NCI-H2029 treated with DMSO at 0.1 percent for 48 hours (cell line): Measurements from ENCODE around the gene SRD5A1.

ENCODE experiments used
- DNase-seq: peaks from one replicate; lab custom pipeline; 2025; lab: John Stamatoyannopoulos, UW

Gene SRD5A1

DNA sequence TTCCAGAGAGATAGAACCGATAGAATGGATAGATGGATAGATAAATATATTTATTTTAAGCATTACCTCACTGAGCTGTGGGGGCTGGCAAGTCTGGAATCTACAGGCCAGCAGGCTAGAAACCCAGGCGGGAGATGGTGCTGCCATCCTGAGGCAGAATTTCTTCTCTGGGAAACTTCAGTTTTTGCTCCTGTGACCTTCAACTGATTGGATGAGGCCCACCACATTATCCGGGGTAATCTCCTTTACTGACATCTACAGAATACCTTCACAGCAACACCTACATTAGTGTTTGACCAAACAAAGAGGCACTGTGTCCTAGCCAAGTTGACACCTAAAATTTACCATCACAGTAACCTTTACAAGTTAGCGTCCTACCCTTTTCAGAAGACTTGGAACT lies 50.8 kb downstream of the SRD5A1 start:
- no peak for DNase-seq

DNA sequence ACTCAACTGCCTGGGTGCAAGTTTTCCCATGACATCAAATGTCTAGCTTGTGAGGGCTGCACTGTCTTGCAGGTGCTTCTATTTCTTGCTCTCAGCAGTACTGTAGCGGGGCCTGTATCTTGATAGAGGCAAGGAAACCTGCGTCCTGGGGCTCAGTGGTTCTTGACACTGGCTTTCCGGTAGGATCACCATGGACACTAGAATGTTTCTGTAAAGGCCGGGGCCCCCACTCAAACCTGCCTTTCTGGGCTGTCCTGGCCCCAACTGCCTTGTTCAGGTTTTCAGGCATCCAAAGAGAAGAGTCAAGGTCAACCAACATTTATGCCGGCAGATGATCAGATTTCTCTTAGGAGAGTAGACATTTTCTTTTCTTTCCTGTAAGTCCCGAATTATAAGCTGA lies 53.3 kb downstream of the SRD5A1 start:
- no peak for DNase-seq

DNA sequence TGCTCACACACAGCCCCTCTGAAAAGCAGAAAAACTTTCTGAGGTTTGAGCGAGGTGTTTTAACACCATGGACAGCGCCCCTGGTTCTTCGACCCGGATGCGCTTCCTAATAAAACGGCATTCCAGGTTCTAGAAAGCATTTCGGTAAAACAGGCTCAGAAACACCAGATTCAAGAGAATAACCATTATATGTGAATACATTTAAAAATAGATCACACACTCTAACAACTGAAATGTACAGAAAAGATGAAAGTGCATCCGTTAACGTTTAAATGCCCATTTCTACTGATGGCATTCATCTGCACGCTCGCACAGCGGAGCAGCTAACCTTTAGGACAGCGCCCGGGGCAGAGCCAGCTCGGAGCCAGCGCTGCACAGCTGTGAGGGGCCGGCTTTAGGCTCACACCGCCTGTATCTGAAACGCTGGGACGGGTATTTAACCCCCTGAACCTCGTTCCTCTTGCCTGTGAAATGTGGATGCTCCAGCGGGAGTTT lies 53.7 kb downstream of the SRD5A1 start:
- no peak for DNase-seq

DNA sequence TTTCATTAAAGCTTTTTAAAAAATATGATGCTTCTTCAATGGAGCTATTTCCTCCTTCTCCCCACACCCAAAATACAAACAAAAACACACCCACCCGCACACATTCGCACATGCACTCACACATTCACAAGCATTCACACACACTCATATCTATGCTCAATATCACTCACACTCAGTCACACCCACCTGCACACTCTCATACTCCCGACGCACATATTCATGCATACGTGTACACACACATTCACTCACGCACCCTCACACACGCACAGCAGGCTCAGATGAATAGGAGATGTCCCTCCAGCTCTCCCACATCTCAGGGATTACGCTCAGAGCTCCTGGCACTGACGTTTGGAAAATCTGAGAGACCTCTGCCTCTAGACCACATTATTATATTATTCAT lies 54.3 kb downstream of the SRD5A1 start:
- no peak for DNase-seq

DNA sequence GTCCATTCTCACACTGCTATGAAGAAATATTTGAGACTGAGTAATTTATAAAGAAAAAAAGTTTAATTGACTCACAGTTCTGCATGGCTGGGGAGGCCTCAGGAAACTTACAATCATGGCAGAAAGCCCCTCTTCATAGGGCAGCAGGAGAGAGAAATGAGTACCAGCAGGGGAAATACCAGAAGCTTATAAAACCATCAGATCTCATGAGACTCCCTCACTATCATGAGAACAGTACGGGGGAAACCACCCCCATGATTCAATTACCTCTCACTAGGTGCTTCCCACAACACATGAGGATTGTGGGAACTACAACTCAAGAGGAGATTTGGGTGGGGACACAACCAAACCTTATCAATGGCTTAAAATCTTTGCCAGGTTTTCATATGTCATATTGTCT lies 59.7 kb downstream of the SRD5A1 start:
- DNase-seq: no peak

DNA sequence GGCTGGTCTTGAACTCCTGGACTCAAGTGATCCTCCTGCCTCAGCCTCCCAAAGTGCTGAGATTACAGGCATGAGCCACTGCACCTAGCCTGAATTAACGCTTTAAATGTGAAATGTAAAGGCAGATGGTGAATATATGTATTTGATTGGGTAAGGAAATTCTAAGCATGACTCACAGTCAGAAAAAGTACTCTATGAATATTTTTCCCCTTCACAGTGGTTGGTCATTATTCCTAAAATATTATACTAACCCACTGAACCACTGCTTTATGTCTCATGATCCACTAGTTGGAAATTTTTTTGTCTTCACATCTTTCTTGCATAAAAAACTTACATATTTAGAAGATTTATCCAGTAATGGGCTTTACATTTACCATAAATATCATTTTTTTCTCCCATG lies 65.5 kb downstream of the SRD5A1 start:
- no peak for DNase-seq

DNA sequence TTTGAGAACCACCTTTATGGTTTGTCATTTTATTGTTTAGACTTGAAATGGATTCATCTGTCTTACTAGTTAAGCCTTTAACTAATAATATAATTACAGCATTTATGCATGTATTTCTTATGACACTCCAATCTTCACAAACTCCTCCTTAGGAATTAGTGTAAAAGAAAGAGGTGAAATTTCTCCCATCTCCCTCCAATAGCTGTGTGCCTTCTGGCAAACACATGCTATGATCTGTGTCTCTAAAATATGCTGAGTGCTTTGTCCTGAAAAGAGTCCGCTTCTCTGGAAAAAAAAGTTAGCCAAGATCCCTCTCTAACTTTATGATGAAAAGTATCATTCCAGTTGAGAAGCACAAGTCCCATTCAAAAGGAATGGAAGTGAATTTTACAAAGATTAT lies 66.1 kb downstream of the SRD5A1 start:
- no peak for DNase-seq

DNA sequence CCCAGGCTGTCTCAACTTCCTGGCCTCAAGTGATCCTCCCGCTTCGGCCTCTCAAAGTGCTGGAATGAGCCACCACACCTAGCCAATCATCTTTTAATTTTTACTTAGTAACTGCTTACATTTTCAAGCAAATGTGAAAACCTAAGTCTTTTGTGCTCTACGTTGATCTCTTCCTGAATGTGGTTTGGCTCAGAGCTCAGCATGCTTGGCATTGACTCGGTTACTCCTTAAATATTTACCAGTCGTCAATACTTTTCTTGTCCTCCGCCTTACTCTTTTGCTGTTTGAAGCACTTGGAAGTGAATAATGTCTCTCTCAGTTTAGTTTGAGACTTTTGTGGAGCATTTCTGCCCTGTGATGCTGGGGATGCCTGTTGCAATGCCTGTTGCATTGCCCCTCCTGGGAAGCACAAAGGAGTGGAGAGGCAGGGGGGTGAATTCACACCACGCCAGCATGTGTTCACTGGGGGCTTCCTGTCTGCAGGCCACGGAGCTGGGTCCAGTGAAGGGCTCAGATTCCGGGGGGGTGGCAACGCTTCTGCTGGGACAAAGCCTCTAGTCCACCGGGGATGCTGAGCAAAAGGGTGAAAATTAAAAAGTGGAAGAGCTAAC lies 66.9 kb downstream of the SRD5A1 start:
- DNase-seq: no peak

DNA sequence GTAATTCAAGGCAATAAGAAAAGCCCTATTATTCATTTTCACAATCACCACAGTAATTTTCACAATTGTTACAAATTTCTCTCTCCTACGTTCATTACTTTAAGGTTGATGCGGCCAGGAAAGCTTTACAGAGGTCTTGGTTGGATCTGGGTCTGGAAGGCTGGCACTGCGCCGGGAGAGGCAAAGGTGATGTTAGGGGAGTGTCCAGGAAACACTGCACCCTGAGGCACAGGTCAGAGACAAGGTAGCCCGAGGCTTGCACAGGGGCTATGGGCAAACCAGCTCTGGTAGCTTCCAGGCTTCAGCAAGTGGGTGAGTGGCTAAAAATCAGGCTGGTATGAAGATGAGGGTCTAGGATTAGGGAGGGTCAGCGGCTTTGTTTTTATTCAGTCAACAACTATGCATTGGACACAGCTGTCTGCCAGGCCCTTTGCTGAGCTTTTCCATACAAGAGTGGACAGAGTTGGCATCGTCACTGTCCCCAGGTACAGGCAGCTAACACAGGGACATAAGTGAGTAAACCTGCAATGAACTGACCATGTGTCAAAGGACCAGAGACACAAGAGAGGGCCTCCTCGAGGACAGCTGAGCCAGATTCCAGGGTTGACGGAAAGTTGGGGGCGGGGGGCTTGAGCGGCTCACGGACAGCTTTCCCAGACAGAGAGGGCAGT lies 67.6 kb downstream of the SRD5A1 start:
- no peak for DNase-seq

DNA sequence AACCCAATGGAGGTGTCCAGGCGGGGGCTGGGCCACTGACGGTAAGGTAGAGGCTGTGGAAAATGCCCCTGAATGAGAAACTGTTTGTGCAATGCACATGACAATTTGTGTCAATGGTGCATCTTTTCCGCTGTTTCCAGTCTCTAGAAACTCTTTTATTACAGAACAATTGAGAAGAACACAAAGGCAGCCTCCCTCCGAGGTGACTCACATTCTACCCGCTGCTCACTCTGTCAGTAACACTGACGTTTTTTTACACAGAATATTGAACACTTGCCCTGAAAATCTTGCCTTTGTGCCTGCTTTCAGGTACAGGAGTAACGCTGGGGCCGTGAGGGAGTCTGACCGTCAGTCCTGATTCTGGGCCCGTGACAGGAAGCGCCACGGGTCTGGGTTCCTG lies 68.3 kb downstream of the SRD5A1 start:
- DNase-seq: no peak

DNA sequence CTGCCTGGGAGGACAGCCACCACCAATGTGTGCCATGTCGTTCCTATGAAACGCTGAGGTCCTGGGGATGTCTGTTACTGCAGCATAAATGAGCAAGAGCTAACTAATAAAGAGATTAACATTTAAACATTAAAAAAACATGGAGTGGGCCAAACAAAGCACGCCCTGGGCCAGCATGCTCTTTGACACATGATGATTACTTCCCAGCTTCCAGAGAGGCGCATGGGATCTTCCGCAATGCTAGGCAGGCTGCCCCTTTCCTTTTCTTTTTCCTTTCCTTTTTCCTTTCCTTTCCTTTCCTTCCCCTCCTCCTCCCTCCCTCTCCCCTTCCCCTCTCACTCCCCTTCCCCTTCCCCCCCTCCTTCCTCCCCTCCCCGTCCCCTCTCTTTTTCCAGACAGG lies 69.4 kb downstream of the SRD5A1 start:
- no peak for DNase-seq

DNA sequence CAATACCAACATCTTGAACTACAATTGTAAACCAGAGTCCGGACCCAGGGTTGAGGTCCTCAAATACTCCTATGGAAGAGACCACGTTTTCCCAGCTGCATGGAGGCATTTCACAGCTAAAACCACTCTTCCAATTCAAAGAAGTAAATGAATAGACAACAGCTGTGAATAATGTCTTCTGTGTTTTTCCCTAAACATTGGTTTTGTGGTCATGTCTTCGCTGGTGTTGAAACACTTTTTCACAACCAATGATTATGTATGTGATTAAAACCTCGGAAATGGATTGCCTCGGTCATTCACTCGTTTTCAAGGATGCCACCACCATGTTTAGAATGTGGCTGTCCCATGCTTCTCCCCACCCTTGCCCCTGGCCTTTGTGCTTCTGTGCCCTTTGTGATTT lies 70.6 kb downstream of the SRD5A1 start:
- no peak for DNase-seq

DNA sequence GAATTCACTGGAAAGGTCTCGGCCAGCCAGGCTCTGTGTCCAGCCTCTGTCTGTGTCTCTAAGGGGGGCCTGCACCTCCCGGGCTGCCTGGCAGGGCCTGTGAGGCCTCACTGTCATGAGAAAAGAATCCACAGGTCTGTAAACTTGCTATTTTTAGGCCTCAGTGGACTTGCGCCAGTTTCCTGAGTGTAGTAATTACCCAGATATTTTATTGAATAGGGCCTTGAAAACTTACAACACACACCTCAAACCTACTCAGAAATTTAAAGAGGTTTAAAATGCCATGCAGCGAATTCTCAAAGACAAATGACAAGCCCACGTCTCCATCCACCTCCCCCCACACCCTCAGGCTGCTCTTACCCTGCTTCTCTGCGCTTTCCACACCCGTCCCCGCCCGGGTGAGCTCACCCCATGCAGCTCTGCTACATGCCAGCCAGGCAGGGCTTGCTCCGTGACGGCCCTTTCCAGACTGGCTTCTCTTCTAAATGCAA lies 71.2 kb downstream of the SRD5A1 start:
- DNase-seq: no peak

DNA sequence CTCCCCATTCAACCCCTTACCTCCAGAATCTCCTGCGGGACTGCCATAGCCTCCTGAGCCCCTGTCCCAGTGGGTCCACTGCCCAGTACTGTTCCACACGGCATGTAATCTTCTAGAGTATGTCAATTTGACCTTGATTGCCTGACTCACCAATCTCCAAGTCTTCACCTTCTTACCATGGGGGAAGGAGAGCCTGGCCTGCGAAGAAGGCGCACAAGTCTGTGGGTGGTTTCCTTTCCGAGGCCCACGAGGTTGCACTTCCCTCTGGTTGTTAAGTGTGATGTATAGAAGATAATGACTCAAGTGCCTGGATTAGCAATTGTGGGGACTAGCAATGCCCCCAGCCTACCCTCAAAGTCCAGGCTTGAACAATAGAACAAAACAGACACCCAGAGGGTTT lies 71.8 kb downstream of the SRD5A1 start:
- no peak for DNase-seq

DNA sequence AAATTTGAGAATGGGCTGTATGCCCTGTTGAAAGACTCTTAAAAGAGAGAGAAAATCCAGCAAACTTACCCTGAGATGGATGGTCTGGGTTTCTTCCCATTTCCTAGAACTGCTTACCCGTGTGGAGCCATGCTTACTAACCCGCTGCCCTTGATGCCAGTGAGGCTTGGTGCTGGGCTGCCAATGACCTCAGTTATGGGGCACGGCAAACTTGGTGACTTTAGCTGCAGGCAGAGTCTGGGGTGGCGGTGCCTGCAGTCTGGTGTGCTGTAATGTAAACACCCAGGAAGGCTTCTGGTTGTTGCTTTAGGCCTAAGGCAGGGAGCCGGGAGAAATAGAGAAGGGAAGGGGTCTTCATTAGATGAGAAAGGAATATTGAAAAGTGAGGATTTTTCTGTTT lies 72.7 kb downstream of the SRD5A1 start:
- DNase-seq: no peak

DNA sequence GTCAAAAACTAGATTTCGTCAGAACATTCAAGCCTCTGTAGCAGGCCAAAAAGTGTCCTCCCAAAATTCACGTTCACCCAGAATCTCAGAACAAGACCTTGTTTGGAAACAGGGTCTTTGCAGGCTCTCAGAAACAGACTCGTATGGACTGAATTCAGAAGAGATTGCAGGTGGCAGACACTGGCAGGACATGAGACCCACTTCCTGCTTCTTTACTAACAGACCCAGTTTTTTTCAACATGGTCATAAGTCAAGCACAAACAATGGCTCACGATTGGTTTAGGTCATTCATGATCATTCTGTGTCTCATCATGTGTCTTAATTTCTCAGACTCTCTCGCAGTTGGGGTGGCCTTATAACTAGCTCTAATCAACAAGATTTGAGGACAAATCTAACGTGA lies 74.6 kb downstream of the SRD5A1 start:
- no peak for DNase-seq

DNA sequence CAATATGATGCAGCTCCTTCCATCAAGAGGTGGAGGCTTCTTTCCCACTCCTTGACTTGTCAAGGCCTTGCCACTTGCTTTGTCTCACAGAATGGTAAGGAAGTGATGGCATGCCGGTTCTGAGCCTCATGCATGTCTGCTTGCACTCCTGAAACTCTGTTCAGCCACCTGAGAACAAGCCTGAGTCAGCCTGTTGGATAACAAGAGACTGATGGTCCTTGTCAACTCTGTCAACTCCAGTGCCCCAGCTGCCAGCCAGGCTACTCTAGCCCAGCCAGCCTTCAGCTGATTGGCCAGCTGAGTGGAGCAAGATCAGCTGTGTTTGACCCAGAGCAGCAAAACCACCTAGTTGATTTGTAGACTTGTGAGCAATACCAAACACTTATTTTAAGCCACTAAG lies 75.6 kb downstream of the SRD5A1 start:
- no peak for DNase-seq

DNA sequence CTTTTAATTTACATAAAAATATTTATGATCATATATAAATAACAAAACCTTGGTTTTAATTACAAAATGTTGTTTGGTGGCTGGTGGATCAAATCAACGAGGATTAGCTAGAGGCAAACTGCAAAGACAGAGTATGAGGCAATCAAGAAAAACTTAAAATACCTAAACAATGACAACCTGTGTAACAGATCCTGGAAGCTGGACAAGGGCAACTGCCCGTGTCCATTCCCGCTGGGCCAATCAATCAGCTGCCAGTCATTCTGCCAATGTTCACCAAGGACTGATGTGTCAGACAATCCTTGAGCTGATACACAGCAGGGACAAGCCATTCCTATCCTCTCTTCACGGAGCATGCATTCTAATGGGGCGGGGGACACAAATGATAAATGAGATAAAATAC lies 76.8 kb downstream of the SRD5A1 start:
- DNase-seq: no peak

DNA sequence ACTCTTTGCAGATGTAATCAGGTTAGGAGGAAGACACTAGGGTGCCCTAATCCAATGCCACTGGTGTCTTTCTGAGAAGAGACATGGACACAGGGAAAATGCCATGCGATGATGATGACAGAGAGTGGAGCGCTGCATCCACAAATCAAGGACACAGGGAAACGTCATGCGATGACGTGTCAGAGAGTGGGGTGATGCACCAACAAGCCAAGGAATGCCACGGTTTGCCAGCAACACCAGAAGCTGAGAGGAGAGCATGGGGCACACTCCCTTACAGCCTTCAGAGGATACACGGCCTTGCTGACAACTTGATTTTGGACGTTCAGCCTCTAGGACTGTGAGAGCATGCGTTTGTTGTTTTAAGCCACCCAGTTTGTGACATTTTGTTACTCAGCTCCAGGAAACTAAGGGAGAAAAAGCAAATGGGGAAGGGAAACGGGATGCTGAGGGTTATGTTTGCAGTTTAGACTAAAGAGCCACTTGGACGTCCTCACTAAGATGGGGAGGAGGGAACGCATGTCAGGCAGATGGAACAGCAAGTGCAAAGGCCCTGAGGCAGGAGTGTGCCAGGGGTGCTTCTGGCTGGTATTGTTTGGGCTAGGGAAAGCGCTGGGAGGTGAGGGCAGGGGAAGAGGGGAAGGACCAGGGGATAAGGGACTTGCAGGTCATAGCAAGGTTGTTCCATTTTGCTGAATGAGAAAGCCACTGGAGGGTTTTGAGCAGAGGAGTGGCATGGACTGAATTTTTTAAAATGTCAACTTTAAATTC lies 77.5 kb downstream of the SRD5A1 start:
- DNase-seq: no peak

DNA sequence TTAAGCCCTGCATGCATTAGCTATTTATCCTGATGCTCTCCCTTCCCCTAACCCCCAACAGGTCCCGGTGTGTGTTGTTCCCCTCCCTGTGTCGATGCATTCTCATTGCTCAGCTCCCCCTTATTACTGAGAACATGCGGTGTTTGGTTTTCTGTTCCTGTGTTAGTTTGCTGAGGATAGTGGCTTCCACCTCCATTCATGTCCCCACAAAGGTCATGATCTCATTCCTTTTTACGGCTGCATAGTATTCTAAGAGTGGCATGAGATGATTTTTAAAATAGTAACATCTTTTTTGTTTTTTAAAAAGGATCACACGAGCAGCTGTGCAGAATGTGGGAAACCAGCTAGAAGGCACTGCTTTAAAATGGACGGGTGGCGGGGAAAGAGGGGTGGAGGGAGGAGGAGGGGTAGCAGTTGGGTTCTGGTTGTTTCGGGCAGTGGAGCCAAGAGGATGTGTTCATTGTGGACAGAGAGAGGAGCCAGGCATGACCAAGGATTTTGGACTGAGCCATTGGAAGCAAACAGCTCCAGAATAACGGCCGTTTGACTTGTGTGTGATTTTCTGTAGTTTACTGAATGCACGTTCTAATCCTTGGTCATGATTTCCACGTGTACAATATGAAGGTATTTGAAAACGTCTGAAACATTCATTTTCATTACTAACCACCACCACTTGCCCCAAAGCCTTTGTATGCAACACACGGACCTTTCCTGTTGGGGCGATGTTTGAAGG lies 78.3 kb downstream of the SRD5A1 start:
- no peak for DNase-seq

DNA sequence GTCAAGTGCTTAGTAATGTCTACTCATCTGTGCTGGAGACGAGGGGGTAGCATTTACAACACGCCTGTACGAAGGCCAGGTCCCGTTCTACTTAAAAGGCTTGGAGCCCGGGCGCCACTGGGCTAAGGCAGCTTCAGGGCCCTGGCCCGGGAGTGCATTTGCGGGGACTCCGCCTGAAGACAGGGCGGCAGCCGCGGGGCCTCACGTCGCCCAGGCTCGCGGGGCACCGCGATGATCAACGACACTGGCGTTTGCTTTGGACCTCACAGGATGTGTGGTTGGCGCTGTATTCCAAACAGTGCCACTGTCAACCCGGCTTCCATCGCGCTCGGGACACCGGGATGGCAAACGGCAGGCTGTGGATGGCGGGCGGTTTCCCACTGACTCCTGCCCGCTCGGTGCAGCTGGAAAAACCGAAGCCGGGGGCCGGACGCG lies 78.9 kb downstream of the SRD5A1 start:
- no peak for DNase-seq

DNA sequence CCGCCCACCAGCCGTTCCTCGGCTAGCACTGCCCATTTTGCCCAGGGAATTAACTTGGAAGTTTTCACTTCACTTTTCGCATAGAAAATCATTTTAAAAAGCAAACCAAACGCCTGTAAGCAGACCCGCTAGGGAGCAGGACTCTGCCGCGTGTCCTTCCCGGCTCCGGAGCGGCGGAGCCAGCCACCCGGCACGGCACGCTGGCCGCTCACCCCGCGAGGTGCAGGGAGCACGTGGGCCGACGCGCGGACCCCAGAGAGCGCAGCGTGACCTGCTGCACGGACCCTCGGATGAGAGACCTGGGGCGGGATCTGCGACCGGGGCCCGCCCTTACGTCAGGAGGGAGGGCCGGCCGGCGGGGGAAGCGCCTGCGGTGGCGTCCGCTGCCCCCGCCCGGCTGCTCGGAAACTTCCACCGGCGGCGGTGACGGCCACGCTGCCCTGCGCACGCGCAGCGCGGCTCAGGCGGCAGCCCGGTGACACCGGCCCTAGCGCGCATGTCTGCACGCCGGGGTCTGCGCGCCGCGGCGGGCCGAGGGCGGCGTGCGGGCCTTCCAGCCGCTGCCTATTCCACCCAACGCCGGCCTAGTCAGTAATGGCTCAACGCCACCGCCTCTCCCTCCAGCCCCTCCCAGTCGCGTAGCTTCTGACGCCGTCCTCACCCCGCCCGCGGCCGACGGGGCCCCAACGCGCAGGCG lies 79.5 kb downstream of the SRD5A1 start:
- DNase-seq: peak; percentile 79
